HG03103 (cell line): ENCODE measurements around the gene LASP1NB.

Experiments used
- ATAC-seq: cut with Tn5 transposase; IDR thresholded peaks from one replicate; pipeline ENCODE4 v1.9.1; 2021; ENCODE audit warnings: low read depth; ENCODE audit not compliant: unreplicated experiment

Gene LASP1NB

DNA sequence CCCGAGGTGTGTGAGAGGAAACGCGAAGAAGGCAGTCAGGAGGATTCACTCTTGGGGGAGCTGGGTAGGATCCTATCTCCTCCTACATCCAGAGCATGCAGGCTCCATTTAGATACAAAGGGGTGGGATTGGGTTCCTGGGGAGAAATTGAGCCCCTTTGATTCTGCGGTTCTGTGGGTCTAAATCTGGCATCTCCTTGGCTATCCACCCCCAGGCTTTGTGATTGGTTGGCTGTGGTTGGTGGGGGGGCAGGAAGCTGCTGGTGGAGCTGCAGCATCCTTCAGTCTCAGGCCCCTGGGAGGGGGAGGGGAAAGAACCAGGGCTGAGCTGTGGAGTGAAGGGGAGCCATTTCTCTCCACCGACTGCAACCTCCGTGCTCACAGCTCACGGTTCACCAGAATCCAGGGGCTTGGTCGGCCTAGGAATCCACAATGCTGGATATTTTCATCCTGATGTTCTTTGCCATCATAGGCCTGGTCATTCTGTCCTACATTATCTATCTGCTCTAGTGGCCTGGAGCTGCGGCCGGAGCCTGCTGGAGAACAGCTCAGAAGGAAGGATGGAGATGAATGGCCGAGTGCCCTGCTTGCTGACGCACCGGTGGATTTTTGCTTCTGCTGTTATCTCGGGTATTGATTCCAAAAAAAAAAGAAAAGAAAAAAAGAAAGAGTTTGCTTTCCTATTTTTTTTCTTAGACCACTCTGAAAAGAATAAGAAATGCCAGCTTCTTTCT is at the start of gene LASP1NB:
LASP1NB (plus strand) TSS at position 352 of the 733 bp plus-strand sequence.
- no peak for ATAC-seq

DNA sequence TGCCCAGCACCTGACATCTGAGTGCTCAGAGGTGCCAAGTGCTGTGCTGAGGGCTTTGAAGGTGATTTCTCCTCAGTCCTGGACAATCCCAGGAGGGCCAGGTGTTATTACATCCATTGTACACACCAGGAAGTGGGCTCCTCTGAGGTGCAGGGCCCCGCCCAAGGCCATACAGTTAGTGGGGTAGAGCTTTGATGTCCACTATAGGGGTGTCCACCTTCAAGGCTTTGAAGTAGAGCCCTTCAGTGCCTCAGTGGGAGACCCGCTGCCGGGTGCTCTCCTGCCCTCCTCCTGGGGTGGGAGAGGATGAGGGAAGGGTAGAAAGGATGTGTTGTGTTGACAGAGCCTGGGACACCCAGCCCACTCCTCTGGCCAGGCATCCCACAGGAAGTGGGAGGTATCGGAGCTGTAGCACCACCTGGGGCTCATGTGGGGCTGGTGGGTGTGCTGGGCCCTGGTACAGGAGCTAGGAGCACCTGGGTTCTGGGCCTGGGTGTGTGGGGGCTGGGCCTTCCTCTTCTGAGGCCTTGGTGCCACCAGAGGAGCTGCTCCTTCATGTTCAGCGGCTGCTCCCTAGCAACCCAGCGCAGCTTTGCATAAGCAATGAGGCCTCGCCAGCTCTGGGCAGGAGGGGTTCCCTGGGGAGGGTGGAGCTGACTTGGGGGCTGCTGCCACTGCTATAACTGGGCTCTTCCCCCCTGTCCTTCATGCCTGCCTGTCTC is 48.1 kb upstream of the LASP1NB start:
- ATAC-seq: no peak

DNA sequence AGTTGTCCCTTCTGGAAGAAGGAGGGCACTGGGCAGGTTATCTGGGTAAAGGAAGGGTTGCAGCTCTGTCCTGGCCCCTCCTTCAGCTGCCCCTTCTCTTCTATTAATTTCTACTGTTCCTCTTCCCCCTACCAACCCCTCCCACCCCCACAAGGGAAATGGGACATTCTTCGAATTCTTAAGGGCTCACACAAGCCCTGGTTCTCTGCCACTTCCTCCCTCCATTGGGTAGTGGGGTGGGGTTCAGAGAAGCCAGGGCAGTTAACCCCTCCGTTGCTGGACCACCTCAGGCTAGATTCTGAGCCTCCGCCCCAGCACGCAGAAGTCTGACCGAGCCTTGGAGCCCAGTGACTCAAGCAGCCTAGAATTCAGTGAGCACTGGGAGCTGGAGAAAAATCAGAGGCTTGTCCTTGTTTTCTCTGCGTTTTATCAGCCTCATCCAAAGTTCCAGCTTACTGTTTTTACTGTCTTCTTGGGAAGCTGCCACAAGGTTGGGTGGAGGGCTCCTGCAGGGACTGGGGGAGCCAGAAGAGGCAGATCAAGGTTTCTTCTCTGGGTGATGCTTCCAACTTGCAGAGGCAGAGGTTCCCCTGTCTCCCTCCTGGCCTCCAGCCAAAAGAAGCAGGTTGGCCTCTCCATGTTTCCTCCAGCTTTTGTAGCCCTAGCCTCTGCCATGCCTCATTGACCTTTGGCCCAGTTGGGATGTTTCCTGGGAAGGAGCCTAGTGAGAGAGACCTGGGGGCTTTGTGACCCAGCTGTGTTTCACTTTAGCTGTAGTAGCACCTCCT is 45.3 kb upstream of the LASP1NB start:
- no peak for ATAC-seq

DNA sequence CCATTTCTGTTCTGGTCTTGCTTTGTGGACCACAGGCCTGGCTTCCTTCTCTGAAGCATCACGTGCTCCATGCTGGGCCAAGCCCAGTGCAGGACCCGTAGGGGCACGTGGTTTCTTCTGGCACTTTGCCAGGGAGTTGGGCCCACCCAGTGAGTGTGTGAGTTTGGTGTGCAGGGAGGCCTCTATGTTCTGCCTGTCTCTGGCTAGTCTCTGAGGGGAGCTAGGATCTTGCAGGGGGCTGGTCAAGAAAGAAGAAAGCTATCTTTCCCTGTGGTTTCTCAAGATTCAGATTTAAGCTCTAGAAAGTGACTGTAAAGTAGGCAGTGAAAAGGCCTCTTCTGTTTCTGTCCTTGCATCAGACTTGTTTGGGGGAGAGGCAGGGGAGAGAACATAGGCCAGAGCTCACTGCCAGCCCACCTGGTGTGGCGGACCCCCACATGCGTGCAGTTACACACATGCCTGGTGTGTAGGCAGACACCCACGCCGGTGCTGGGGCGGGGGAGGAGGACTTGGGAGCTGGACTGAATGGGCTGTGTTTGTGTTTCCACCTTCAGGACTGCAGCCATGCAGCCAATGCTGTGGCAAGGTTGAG is 43.7 kb upstream of the LASP1NB start:
- ATAC-seq: no peak

DNA sequence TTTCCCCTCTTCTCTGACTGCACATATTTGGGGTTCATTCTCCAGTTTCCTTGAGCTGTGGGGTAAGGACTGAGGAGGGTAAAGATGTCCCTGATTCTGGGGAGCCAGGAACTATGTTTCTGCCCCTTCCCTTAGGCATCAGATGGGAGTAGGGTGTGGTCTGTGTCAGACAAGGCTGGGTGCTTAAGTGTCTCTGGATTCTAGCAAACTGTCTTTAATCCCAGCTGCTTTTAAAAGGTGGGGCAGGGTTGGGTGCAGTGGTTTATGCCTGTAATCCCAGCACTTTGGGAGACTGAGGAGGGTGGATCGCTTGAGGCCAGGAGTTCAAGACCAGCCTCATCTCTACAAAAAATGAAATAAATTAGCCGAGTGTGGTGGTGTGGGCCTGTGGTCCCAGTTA is 42.5 kb upstream of the LASP1NB start:
- no peak for ATAC-seq

DNA sequence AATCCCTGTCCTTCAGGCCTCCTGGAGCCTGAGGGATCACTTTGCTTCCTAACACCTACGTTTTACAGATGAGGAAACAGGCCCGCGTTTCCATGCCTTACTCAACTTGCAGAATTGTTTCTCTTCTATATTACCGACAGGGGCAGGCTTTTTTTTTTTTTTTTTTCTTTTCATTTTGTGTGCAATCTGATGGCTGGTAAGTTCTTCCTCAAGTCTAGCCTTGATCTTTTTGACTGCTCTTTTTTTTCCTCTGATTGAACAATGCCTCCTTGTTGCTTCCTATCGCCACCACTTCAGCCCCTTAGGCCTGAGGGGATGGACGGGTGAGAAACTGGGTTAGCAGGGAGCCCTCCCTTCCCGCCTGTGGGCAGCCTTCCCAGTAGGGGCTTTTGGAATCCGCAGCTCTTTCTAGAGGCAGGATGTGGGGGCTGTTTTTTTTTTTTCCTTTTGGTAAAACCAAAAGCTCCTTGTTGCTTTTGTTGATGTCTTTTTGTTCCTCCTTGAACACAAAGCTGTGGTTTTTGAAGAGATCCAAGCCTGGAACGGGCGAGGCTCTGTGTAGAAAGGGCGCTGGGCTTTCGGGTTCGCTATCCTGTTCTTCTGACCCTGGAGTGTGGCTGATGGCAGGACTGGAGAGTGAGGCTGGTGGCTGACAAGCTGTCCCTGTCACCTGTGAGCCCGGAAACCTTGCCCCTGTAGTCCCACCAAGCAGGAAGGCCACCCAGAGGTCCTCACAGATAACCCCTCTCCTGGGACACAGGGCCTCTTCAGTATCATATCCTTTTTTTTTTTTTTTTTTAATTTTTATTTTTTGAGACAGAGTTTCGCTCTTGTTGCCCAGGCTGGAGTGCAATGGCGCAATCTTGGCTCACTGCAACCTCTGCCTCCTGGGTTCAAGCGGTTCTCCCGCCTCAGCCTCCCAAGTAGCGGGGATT is 41.6 kb upstream of the LASP1NB start:
- ATAC-seq: no peak

DNA sequence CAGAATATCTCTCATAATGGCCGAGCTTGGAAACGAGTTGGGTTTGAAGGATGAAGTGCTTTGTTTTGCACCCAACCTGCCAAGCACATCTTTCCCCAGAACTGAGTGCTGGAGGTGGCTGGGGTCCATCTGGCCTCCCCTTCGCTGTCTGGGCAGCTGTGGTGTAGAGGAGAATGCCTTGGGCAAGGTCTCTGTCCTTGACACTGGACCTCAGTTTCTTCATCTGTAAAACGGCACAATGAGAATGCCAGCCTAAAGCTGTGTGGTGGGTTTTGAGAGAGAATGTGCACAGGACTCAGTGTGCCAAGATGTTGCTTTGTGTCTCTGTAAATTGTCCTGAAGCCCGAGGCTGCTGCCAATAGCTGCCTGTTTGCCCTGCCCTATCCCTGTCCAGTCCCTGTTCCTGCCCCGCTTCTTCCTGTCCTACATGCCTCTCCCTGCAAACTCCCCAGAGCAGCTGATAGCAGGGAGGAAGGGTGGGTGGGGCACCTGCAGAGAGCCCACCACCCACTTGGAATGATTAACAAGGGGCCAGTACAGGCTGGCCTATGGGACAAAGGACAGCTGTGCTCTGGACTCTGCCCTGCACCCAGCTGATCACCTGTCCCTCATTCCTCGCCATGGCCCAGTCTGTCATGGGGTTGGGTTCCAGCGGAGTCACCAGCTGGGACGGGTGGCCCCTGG is 40.2 kb upstream of the LASP1NB start:
- no peak for ATAC-seq

DNA sequence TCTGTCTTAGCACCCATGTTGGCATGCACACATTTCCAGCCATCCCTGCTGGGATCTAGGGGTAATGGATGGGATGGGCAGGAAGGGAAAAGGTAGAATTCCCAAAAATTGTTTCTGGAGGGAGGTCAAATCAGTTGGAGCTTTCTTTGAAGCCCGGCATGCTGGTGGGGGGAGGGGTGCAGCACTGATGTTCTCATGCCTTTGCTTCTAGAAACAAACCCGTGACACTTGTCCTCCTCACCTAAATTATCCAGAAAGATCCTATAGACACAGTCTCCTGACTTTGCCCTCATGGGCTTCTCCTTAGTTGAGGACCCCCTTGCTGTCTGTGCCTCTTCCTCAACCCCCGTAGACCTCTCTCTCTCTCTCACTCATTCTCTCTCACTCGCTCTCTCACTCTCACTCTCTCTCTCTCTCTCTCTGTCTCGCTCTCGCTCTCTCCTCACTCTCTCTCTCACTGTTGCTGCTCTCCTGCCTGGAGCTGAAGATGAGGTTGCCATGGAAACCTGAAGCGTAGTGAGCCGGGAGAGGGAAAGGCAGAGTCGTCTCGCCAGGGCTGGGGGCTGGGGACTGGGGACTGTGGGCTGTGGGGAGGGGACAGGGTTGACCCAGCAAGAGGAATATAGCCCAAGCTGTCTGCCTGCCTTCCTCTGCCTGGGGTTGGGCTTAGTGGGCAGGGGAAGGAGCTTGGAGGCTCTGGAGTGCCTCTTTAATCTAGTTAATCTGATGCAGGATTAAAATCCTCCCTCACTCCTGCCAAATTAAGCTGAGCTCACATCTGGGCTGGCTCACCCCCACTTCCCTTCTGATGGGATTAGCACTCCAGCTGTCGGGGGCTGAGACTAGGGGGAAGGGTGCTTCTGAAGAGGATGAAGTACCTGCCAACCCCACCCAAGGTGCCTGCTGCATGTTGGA is 39.4 kb upstream of the LASP1NB start:
- no peak for ATAC-seq

DNA sequence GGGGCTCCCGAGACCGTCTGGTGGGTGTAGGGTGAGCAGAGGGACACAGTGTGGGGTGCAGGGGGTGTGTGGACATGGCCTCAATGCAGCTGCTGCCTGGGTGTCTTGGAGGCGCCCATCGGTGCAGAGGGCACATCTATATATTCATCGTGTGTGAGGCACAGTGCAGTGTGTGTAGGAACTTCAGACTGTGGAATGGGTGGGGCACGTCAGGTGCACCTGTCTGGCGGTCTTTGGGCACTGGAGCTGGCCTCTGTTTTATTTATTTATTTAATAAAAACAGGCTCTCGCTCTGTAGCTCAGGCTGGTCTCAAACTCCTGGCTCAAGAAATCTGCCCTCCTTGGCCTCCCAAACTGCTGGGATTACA is 38.8 kb upstream of the LASP1NB start:
- ATAC-seq: no peak

DNA sequence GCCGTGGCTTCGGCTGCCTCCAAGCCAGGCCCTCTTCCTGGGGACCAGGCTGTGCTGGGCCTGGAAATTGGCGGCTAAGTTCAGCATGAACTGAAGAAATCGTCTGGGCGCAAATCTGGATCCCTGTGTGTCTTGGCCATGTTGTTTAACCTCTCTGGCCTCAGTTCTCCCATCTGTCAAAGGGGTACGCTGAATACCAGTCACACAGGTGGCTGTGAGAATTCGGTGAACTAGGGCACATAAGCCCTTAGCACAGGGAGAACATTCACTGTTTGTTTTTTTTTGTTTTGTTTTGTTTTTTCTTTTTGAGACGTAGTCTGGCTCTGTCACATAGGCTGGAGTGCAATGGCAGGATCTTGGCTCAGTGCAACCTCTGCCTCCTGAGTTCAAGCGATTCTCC is 36.6 kb upstream of the LASP1NB start:
- ATAC-seq: no peak

DNA sequence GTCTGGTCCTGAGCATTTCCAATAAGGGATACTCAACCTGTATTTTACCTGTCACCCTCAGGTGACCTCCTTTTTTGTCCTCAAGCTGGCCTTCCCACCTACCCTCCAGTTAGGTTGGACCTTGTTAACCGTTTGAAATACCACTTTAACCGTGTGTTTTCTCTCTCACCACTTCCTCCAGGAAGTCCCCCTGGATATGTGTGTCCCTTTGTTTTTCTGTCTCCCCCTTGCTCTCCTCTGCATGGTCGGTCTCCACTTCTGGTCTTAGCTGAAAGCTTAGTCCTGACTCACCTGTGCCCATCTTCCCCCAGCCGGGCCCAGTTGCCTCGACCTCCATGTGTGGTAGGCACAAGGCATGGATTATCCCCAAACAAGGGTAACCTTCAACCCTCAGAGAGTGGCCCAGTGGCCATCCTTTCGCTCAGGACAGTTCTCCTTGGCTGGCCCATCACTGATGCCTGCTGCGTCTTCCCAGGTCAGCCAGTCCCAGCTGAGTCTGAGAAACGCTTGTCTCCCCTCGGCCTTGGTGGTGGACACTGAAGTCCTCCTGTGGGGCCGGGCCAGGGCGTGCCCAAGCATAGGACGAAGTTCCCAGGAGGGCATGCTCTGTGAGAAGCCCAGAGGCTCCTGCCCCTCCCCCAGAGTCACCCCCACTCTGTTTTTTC is 35.5 kb upstream of the LASP1NB start:
- ATAC-seq: no peak

DNA sequence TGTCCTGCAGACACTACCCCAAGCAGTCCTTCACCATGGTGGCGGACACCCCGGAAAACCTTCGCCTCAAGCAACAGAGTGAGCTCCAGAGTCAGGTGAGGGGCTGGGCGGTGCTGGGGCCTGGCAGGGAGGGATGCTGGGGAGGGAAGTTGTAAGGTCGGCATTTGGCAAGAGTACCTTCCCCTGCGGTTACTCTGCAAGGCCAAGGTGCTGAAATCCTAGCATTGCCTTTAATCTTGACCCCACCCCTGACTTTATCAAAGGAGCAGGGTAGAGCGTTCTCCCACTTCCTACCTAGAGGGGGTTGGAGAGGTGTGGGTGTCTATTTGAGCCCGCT is 35.0 kb upstream of the LASP1NB start:
- ATAC-seq: no peak

DNA sequence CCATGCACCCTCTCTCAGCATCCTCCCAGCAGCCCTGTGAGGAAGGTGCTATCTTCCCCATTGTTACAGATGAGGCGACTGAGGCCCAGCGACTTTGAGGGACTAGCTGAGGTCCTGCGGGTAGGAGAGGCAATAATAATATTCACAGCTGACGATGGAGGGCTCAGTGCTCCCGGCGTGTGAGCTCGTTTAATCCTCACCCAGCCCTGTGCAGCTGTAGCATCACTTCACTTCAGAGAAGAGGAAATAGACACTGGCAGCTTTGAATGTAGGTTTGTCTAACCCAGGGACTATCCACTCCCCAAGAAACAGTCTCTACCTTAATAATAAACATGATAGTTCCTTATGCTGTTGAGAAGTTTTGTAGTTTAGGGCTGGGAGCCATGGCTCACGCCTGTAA is 34.0 kb upstream of the LASP1NB start:
- no peak for ATAC-seq

DNA sequence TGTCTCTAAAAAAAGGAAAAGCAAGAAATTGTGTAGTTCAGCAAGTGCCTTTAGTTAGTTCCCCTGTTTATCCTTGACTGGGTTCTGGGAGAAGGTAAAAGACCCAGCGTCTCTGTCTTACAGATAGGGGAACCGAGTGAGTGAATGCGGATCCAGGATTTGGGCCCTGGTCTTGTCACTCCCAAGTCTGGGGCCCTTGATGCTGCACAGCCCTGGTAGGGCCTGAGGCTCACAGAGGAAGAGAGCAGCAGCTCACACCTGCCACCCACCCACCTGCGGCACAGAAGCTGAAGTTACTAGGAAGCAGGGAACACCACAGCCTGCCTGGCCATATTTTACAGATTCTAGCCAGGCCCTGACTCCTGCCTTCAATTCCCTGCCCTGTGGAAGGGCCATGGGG is 33.3 kb upstream of the LASP1NB start:
- no peak for ATAC-seq

DNA sequence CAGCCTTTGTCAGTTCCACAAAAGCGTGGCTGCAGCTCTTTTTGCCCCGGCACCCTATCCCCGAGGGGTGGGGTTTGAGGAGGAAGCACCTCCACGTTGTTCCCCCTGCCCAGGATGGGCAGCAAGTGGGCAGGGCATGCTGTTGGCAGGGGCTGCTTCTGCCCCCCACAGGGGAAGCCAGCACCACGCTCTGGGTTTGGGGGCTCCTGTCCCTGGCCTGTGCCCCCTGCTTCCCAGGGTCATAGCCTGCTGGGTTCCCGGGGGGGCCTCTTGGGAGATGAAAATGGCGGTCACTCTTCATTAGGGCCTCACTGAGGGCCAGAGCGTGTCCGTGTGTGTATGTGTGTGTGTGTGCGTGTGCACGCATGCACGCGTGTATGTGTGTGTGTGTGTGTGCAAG is 32.8 kb upstream of the LASP1NB start:
- ATAC-seq: no peak

DNA sequence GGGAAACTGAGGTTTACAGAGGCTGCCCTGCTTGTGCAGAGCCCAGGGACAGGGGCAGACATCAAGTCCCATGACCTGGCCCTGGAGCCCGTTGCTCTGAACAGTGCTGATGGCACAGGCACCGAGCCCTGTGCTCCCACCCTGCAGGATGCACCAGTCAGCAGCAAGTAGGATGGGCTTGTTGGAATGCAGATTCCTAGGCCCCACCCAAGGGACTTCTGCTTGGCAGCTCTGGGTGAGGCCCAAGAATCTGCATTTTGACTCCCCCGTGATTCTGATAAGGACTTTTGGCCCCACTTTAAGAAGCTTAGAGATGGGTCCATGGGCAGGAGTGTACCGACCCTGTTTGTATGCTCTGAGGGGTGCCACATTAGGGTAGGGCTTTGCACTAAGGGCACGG is 32.3 kb upstream of the LASP1NB start:
- no peak for ATAC-seq

DNA sequence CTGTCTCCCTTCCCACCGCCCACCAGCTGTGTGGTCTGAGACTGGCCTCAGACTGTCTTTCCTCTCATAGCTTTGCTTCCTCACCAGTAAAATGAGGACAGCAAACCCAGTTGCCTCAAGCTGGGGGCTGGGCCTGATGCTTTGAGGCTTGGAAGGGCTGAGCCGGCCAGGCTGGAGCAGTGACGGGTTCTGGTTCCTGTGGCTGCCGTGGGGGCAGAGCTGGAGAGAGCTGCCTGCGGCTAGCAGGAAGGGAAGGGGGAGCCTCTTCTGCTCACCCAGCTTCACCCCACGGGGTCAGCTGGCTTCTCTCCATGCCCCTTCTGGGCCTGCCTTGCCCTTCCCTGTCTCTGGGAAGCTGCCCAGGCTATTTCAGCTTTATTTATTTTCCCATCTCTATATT is 31.8 kb upstream of the LASP1NB start:
- ATAC-seq: no peak

DNA sequence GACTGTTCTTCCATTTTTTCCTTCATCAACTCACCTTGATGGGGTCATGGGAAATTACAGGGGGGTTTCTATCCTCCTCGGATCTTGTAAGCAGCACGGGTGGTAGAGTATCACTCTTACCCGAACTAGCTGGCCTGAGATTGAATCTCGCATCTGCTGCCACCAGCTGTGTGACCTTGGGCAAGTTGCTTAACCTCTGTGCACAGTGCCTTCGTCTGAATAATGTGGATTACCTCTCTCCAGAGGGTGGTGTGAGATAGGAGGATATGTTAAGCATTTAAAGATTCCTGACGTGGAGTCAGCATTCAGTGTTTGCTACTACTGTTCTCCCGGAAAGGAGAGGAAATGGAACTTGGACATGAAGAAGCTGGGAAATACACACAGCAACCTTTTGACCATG is 31.1 kb upstream of the LASP1NB start:
- ATAC-seq: no peak
